Measurements from ENCODE around the gene MATCAP1. TPM values are rescaled to one million over a fixed set of nuclear protein-coding genes. Genes with fewer than 3 reads are reported as not detected.

Gene MATCAP1
- total RNA-seq, 1 donor from 2014 or later, result 2.6 TPM

DNA sequence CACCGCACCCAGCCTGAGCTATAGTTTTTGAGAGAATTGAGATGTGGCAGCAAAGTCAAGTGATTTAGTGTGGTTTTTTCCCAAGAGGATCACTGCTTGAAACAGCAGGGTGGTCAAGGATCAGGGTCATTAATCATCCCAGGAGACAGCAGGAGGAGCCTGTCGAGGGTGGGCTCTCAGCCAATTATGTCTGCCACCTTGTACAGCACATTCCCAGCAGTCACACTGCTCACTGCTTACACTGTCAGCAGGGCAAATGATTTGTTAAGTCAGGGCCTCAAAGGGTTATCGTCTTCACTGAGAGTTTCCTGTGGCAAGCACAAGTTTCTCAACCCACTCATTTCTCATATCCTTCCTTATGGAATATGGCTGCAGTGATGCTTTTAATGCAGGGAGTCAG lies 46.2 kb downstream of the MATCAP1 start:
- no peak for DNase-seq (ENCODE audit: low spot score)

DNA sequence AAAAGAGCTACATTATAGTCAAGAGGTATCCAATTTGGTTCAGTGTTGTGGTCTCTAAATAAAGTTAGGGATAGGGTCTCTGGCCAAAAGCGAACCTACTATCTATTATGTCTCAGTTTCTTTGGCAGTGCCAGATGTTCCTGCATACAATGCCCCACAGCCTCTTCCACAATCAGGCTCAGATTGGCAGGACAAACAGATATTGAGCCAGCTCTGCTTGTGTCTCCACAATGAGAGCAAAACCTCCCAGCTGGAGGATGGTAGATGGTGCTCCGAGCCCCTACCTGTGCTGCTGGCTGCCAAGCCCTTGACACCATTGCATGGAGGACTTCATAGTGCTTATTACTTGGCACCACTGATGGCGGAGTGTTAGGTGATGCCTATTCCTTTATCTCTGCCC lies 54.3 kb downstream of the MATCAP1 start:
- no peak for DNase-seq (ENCODE audit: low spot score)

DNA sequence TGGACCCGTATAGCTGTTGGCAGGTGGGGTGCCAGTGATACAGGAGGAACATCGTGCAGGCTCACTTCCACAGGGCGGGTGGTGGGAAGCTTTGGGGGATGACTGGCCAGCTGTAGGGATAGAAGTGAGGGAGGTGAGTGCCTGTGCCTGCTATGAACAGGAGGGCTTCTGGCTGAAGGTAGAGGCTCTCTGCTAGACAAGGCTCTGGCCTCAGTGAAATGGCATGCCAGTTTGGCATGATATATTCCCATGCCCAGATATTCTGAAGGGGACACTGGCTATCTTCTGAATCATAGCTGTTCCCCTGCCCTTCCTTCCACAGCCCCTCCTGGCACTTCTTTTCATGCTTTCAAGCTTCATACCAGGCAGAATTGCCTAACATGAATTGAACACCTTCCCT lies 54.9 kb downstream of the MATCAP1 start:
- no peak for DNase-seq (ENCODE audit: low spot score)

DNA sequence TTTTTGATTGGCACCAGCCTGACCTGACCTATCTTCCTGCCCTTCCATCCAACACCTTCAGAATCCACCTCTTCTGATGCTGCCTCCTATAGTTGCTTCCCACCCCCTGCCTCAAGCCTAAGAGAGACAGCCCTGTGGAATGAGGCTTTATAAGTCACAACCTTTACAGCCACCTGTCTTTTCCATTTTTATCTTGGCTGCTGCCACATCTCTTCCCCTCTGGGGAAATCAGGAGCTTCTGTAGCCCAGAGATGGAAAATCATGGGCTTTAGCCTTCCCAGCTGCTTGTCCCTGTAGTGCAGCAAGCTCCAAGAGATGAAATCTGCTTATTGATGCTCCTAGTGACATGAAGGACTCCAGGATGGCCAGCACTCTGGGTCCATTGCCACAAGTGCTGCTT lies 55.3 kb downstream of the MATCAP1 start:
- no peak for DNase-seq (ENCODE audit: low spot score)

Other genes with a start within 250 kb of the MATCAP1 start
- gene CIAO2B, start 249.6 kb downstream of the MATCAP1 start, total RNA-seq (ENCODE audit: insufficient read depth, low replicate concordance), result 72.5 TPM
- gene CES2, start 248.4 kb downstream of the MATCAP1 start, total RNA-seq (ENCODE audit: insufficient read depth, low replicate concordance), result 53.7 TPM
- 3.4 TPM for gene CES3, start 222.7 kb downstream of the MATCAP1 start, total RNA-seq (ENCODE audit: insufficient read depth, low replicate concordance)
- gene CES4A, start 195.4 kb downstream of the MATCAP1 start, total RNA-seq (ENCODE audit: insufficient read depth, low replicate concordance), result 4.1 TPM
- gene CBFB, start 154.8 kb downstream of the MATCAP1 start, total RNA-seq (ENCODE audit: insufficient read depth, low replicate concordance), result 51.3 TPM
- 18.5 TPM for gene PHAF1, start 74.0 kb downstream of the MATCAP1 start, total RNA-seq (ENCODE audit: insufficient read depth, low replicate concordance)
- gene B3GNT9, start 33.0 kb downstream of the MATCAP1 start, total RNA-seq (ENCODE audit: insufficient read depth, low replicate concordance), result 37.3 TPM
- gene TRADD, start 24.1 kb downstream of the MATCAP1 start, total RNA-seq (ENCODE audit: insufficient read depth, low replicate concordance), result 10.8 TPM
- 9.6 TPM for gene FBXL8, start 24.0 kb downstream of the MATCAP1 start, total RNA-seq (ENCODE audit: insufficient read depth, low replicate concordance)
- gene HSF4, start 19.2 kb downstream of the MATCAP1 start, total RNA-seq (ENCODE audit: insufficient read depth, low replicate concordance), result 17.3 TPM
- gene NOL3, start 13.4 kb downstream of the MATCAP1 start, total RNA-seq (ENCODE audit: insufficient read depth, low replicate concordance), result 17.1 TPM
- 0.24 TPM for gene EXOC3L1, start 6.2 kb upstream of the MATCAP1 start, total RNA-seq (ENCODE audit: insufficient read depth, low replicate concordance)
- 85.7 TPM for gene E2F4, start 8.2 kb upstream of the MATCAP1 start, total RNA-seq (ENCODE audit: insufficient read depth, low replicate concordance)
- gene ELMO3, start 15.2 kb upstream of the MATCAP1 start, total RNA-seq (ENCODE audit: insufficient read depth, low replicate concordance), result not detected
- gene TMEM208, start 43.2 kb upstream of the MATCAP1 start, total RNA-seq (ENCODE audit: insufficient read depth, low replicate concordance), result 5.5 TPM
- gene FHOD1, start 63.5 kb upstream of the MATCAP1 start, total RNA-seq (ENCODE audit: insufficient read depth, low replicate concordance), result 2.6 TPM
- gene SLC9A5, start 65.0 kb upstream of the MATCAP1 start, total RNA-seq (ENCODE audit: insufficient read depth, low replicate concordance), result 1.2 TPM
- gene PLEKHG4, start 95.6 kb upstream of the MATCAP1 start, total RNA-seq (ENCODE audit: insufficient read depth, low replicate concordance), result 20.9 TPM
- 3.4 TPM for gene KCTD19, start 142.8 kb upstream of the MATCAP1 start, total RNA-seq (ENCODE audit: insufficient read depth, low replicate concordance)
- gene LRRC36, start 142.9 kb upstream of the MATCAP1 start, total RNA-seq (ENCODE audit: insufficient read depth, low replicate concordance), result 1.9 TPM
- gene TPPP3, start 209.5 kb upstream of the MATCAP1 start, total RNA-seq (ENCODE audit: insufficient read depth, low replicate concordance), result 26.5 TPM
- 5.3 TPM for gene ZDHHC1, start 232.5 kb upstream of the MATCAP1 start, total RNA-seq (ENCODE audit: insufficient read depth, low replicate concordance)
- 1.4 TPM for gene HSD11B2, start 247.2 kb upstream of the MATCAP1 start, total RNA-seq (ENCODE audit: insufficient read depth, low replicate concordance)